Pancreas (tissue), 10 donors: ENCODE measurements around the gene OGDH. TPM values are rescaled to one million over a fixed set of nuclear protein-coding genes. Genes with fewer than 3 reads are reported as not detected.

ENCODE experiments used
- ATAC-seq, 4 donors: fragments of 200-7000 bp; cut with Tn5 transposase; one replicate each; pipeline versions ENCODE4 v1.8.0 to v1.9.1; 2020; ENCODE audit warnings: mild to moderate bottlenecking in 4 of 4, moderate library complexity in 4 of 4
- DNase-seq, 6 donors: peaks; one replicate each; pipeline ENCODE4 v3.0.0-alpha.2; 2020
- FAIRE-seq: peaks from 2 replicates; lab custom pipeline; 2012; peaks lifted over from hg19 to GRCh38; lab: Jason Lieb, UNC
- H3K27ac ChIP-seq, 4 donors: fragments of 200-600 bp; sonication (generic); 1 replicate in 3 of 4; 2 replicates in 1 of 4; pipeline versions ENCODE4 v1.5.0 to v1.8.0; 2020
- H3K27me3 ChIP-seq, 4 donors: fragments of 200-600 bp; one replicate each; pipeline ENCODE4 v1.8.0; 2021
- H3K36me3 ChIP-seq, 3 donors: fragments of 200-600 bp; sonication (generic) in 1 of 3; one replicate each; pipeline versions ENCODE4 v1.5.0 to v1.8.0; 2020 to 2021
- H3K4me1 ChIP-seq, 3 donors: fragments of 200-600 bp; one replicate each; pipeline ENCODE4 v1.8.0; 2021
- H3K4me3 ChIP-seq, 4 donors: fragments of 200-600 bp; sonication (generic) in 2 of 4; one replicate each; pipeline versions ENCODE4 v1.5.0 to v1.8.0; 2020 to 2021
- H3K9me3 ChIP-seq, 4 donors: fragments of 200-600 bp; one replicate each; pipeline ENCODE4 v1.8.0; 2021
- CTCF ChIP-seq, 4 donors: fragments of 200-600 bp; sonication (generic) in 3 of 4; IDR thresholded peaks; one replicate each; pipeline versions ENCODE4 v1.5.0 to v1.8.0; 2021; ENCODE audit warnings: antibody characterized with exemption in 4 of 4
- WGBS, 2 donors: extraction: QIAGEN DNeasy Blood & Tissue Kit; methylation state at CpG; one replicate each; pipeline ENCODE4 v1.1.7; 2013; 5-methylcytosine and 5-hydroxymethylcytosine counted together
- intact Hi-C, 3 donors: fragments of 100-400 bp; cut with DNase I; formaldehyde crosslinking; loops; one replicate each; pipeline versions ENCODE4 v1.11.1 to v1.14.2; 2022
- polyA plus RNA-seq, 2 donors: library from polyadenylated mRNA; stranded (reverse); fragments of 200-250 nt; gene quantifications; one replicate each; pipeline ENCODE4 v1.2.3, GENCODE V29; 2013
- total RNA-seq, 6 donors: library from RNA; stranded (reverse); fragmentation: NEBNext Ultra II Directional in 4 of 6; extraction: Animal tissue kit (Norgen Biotek cat#: 25700) in 4 of 6; gene quantifications; one replicate each; pipeline versions ENCODE4 v1.2.1 to v1.2.4, GENCODE V29; 2021 to 2023
- donor health status: healthy with polysubstance abuse.
- donor health status: DM: no; HTN: no; CAD: no; lungs with moderate emphysema.
- donor health status: DM: no; HTN: no; CAD: no.
- donor health status: control.
- donor health status: control.
- donor health status: Bipolar disorder and iron deficiency.
- donor health status: DM: yes; HTN: yes; CAD: no.
- donor health status: DM: no; HTN: no; CAD: no.
- donor health status: DM: no; HTN: no; CAD: no.
- donor health status: DM: yes; HTN: yes; CAD: no.

Gene OGDH
- total and polyA plus RNA-seq, 8 donors: 18.4 to 49.2 (median 29.0) TPM

- no peak for DNase-seq
- H3K27me3 ChIP-seq: no peaks in the 10 kb centered on the region
- no peaks in the 10 kb centered on the region for H3K4me1 ChIP-seq
- intact Hi-C loops: no loop called here
- H3K36me3 ChIP-seq: peaks cover 0 to 21% (median 5%) of the 10 kb centered on the region in 3 donors
- H3K27ac ChIP-seq: peak overlapping the region in 1 of 4 donors; percentile 52
- FAIRE-seq: no peak
- no peaks in the 10 kb centered on the region for H3K9me3 ChIP-seq
- H3K4me3 ChIP-seq: no peak overlapping the region
- TF ChIP-seq CTCF (IDR thresholded peaks at IDR 0.05): no peak
- ATAC-seq: peak in 1 of 4 donors; percentile 6
- 57 to 58% methylated on average over 5 of the region's 5 CpGs for WGBS, 2 donors
Observed at GRCh38 chr7:44711528-44711927, 105.1 kb downstream of the OGDH start.

- Histone ChIP-seq H3K4me3 (no peak overlapping the region), H3K27ac (peak overlapping the region in 1 of 4 donors; percentile 52), H3K9me3 (no peaks in the 10 kb centered on the region), H3K27me3 (no peaks in the 10 kb centered on the region), H3K36me3 (peaks cover 0 to 21% (median 5%) of the 10 kb centered on the region in 3 donors), H3K4me1 (no peaks in the 10 kb centered on the region)
- intact Hi-C loops: no loop called here
- 23 to 25% methylated on average over 5 of the region's 5 CpGs for WGBS, 2 donors
- peak in 3 of 4 donors; percentile 74 to 82 (median 82) for ATAC-seq
- no peak for TF ChIP-seq CTCF (IDR thresholded peaks at IDR 0.05)
- no peak for FAIRE-seq
- DNase-seq: peak in 1 of 6 donors; percentile 20
Observed at GRCh38 chr7:44712012-44712411, 105.6 kb downstream of the OGDH start.

GRCh38 chr7:44713141-44713540 is 106.7 kb downstream of the OGDH start:
- Histone ChIP-seq H3K27ac (no peak overlapping the region), H3K4me1 (no peaks in the 10 kb centered on the region), H3K27me3 (no peaks in the 10 kb centered on the region), H3K36me3 (peaks cover 0 to 15% (median 0%) of the 10 kb centered on the region in 3 donors), H3K9me3 (no peaks in the 10 kb centered on the region), H3K4me3 (no peak overlapping the region)
- intact Hi-C loops: no loop called here
- DNase-seq (no peak), ATAC-seq (no peak), FAIRE-seq (no peak)
- WGBS, 2 donors: 86 to 91% methylated on average over 2 of the region's 2 CpGs
- TF ChIP-seq CTCF (IDR thresholded peaks at IDR 0.05): no peak

- H3K27me3 ChIP-seq: no peaks in the 10 kb centered on the region
- ATAC-seq (no peak), FAIRE-seq (no peak), DNase-seq (no peak)
- no peak for TF ChIP-seq CTCF (IDR thresholded peaks at IDR 0.05)
- WGBS, 2 donors: 56 to 63% methylated on average over 7 of the region's 7 CpGs
- no peak overlapping the region for H3K27ac ChIP-seq
- no peaks in the 10 kb centered on the region for H3K4me1 ChIP-seq
- intact Hi-C loops: no loop called here
- H3K36me3 ChIP-seq: peaks cover 0 to 9% (median 0%) of the 10 kb centered on the region in 3 donors
- H3K4me3 ChIP-seq: no peak overlapping the region
- no peaks in the 10 kb centered on the region for H3K9me3 ChIP-seq
Observed at GRCh38 chr7:44713680-44714335, 107.4 kb downstream of the OGDH start.

- no peak for FAIRE-seq
- Histone ChIP-seq H3K9me3 (no peaks in the 10 kb centered on the region), H3K4me3 (no peak overlapping the region), H3K4me1 (no peaks in the 10 kb centered on the region), H3K27ac (no peak overlapping the region), H3K36me3 (no peaks in the 10 kb centered on the region), H3K27me3 (no peaks in the 10 kb centered on the region)
- no peak for TF ChIP-seq CTCF (IDR thresholded peaks at IDR 0.05)
- ATAC-seq: no peak
- 90 to 91% methylated on average over 3 of the region's 3 CpGs for WGBS, 2 donors
- no peak for DNase-seq
- intact Hi-C loops: no loop called here
Observed at GRCh38 chr7:44716205-44716604, 109.8 kb downstream of the OGDH start.
